SK-N-SH (cell line): Measurements from ENCODE around the gene CDH2. TPM values are rescaled to one million over a fixed set of nuclear protein-coding genes. Genes with fewer than 3 reads are reported as not detected.

ENCODE experiments used
- CTCF ChIA-PET: fragments of 300-600, 350-600 bp; formaldehyde crosslinking; extraction: SDS; loops from one replicate; lab custom pipeline; 2021; lab: Yijun Ruan, JAX
- POLR2A ChIA-PET: fragments of 350-600 bp; sonication (Branson Sonifier 250); formaldehyde crosslinking; extraction: SDS; loops from one replicate; lab custom pipeline; 2020; ENCODE audit warnings: antibody characterized with exemption, inconsistent platforms; lab: Yijun Ruan, JAX
- DNase-seq: peaks from one replicate; pipeline ENCODE4 v3.0.0; 2012
- H2AFZ ChIP-seq: fragments of 200-600 bp; sonication (generic); 2 replicates; pipeline ENCODE4 v1.8.1; 2016; ENCODE audit warnings: antibody characterized with exemption, mild to moderate bottlenecking, low read depth
- H3F3A ChIP-seq: fragments of 200-600 bp; sonication (generic); replicated peaks from 2 replicates; pipeline ENCODE3; 2016; ENCODE audit warnings: antibody characterized with exemption, mild to moderate bottlenecking; ENCODE audit not compliant: insufficient read depth
- H3K27ac ChIP-seq, 2 experiments: fragments of 200-500 bp in 1 of 2; fragments of 200-600 bp in 1 of 2; sonication (Bioruptor generic) in 1 of 2; sonication (generic), shearing (Covaris generic) in 1 of 2; 2 replicates each; pipeline versions ENCODE4 v1.5.1 to v1.6.1; 2014 to 2016; ENCODE audit warnings: low read depth in 2 of 2, inconsistent platforms in 1 of 2, low read length in 1 of 2, mild to moderate bottlenecking in 1 of 2, mixed read lengths in 1 of 2
- H3K27me3 ChIP-seq: fragments of 200-600 bp; sonication (generic), shearing (Covaris generic); 2 replicates; pipeline ENCODE4 v1.6.1; 2016; ENCODE audit warnings: mixed run types; ENCODE audit not compliant: insufficient read depth
- H3K36me3 ChIP-seq, 2 experiments: fragments of 200-500 bp in 1 of 2; fragments of 200-600 bp in 1 of 2; sonication (Bioruptor generic) in 1 of 2; sonication (generic) in 1 of 2; replicated peaks in 1 of 2; 2 replicates each; pipeline versions ENCODE3 to v1.5.1; 2014 to 2016; ENCODE audit warnings: low read length in 1 of 2, mild to moderate bottlenecking in 1 of 2; ENCODE audit not compliant: insufficient read depth in 2 of 2, control insufficient read depth in 1 of 2
- H3K4me1 ChIP-seq, 2 experiments: fragments of 200-500 bp in 1 of 2; fragments of 200-600 bp in 1 of 2; sonication (Bioruptor generic) in 1 of 2; sonication (generic), shearing (Covaris generic) in 1 of 2; 2 replicates each; pipeline versions ENCODE4 v1.5.1 to v1.6.1; 2014 to 2016; ENCODE audit warnings: low read depth in 1 of 2, low read length in 1 of 2, mixed run types in 1 of 2; ENCODE audit not compliant: insufficient read depth in 2 of 2, control insufficient read depth in 1 of 2
- H3K4me2 ChIP-seq: fragments of 200-600 bp; sonication (generic), shearing (Covaris generic); 2 replicates; pipeline ENCODE4 v1.6.1; 2017; ENCODE audit warnings: mixed run types
- H3K4me3 ChIP-seq, 2 experiments: fragments of 200-500 bp in 1 of 2; fragments of 200-600 bp in 1 of 2; sonication (Bioruptor generic) in 1 of 2; sonication (generic), shearing (Covaris generic) in 1 of 2; 2 replicates each; pipeline versions ENCODE4 v1.5.1 to v1.8.1; 2014 to 2016; ENCODE audit warnings: low read depth in 2 of 2, inconsistent platforms in 1 of 2, low read length in 1 of 2, mild to moderate bottlenecking in 1 of 2, mixed read lengths in 1 of 2, moderate library complexity in 1 of 2
- H3K79me2 ChIP-seq: fragments of 200-600 bp; sonication (generic); 2 replicates; pipeline ENCODE4 v1.8.1; 2017; ENCODE audit warnings: mild to moderate bottlenecking; ENCODE audit not compliant: insufficient read depth
- H3K9ac ChIP-seq: fragments of 200-600 bp; sonication (generic); 2 replicates; pipeline ENCODE4 v1.6.1; 2017; ENCODE audit warnings: mixed run types
- H3K9me2 ChIP-seq: fragments of 200-600 bp; sonication (generic); 2 replicates; pipeline ENCODE4 v1.6.1; 2017; ENCODE audit warnings: mixed run types
- H3K9me3 ChIP-seq: fragments of 200-600 bp; sonication (generic); 2 replicates; pipeline ENCODE4 v1.6.1; 2017; ENCODE audit warnings: mixed run types, mild to moderate bottlenecking, moderate library complexity
- H4K20me1 ChIP-seq: fragments of 200-600 bp; sonication (generic); 2 replicates; pipeline ENCODE4 v1.6.1; 2017; ENCODE audit warnings: mild to moderate bottlenecking, mixed run types; ENCODE audit not compliant: insufficient read depth
- CHD2 ChIP-seq: fragments of 150-350 bp; IDR thresholded peaks from 2 replicates; pipeline ENCODE4 v1.6.1; 2018; ENCODE audit warnings: low read length; ENCODE audit not compliant: partially characterized antibody
- FOSL2 ChIP-seq: IDR thresholded peaks from 2 replicates; pipeline ENCODE4 v1.4.0; 2012; ENCODE audit warnings: low read depth, mild to moderate bottlenecking, moderate library complexity, borderline replicate concordance
- FOXJ3 ChIP-seq: sonication (generic); formaldehyde crosslinking; IDR thresholded peaks from 2 replicates; pipeline ENCODE4 v1.5.1; 2020; ENCODE audit warnings: mild to moderate bottlenecking, missing genetic modification reagents
- FOXM1 ChIP-seq: IDR thresholded peaks from 2 replicates; pipeline ENCODE4 v1.4.0; 2012; ENCODE audit warnings: low read depth, mild to moderate bottlenecking
- GABPA ChIP-seq: IDR thresholded peaks from 2 replicates; pipeline ENCODE4 v1.4.0; 2012; ENCODE audit warnings: low read depth, mild to moderate bottlenecking
- JUND ChIP-seq: IDR thresholded peaks from 2 replicates; pipeline ENCODE4 v1.4.0; 2012
- NFIC ChIP-seq: IDR thresholded peaks from 2 replicates; pipeline ENCODE4 v1.4.0; 2012; ENCODE audit warnings: borderline replicate concordance
- POLR2AphosphoS5 ChIP-seq: IDR thresholded peaks from 2 replicates; pipeline ENCODE4 v1.6.1; 2012; ENCODE audit warnings: low read depth, low read length
- RCOR1 ChIP-seq: fragments of 150-350 bp; IDR thresholded peaks from 2 replicates; pipeline ENCODE4 v1.6.1; 2017; ENCODE audit warnings: antibody characterized with exemption, low read length
- RFX5 ChIP-seq: IDR thresholded peaks from 2 replicates; pipeline ENCODE4 v1.6.1; 2012; ENCODE audit warnings: mild to moderate bottlenecking, improper control_type of control experiment, low read length
- RXRA ChIP-seq: IDR thresholded peaks from 2 replicates; pipeline ENCODE4 v1.4.0; 2012; ENCODE audit warnings: low read depth, mild to moderate bottlenecking, borderline replicate concordance
- SIN3A ChIP-seq: IDR thresholded peaks from 2 replicates; pipeline ENCODE4 v1.6.1; 2012; ENCODE audit warnings: low read depth, mild to moderate bottlenecking, low read length, moderate library complexity, borderline replicate concordance
- TAF1 ChIP-seq: IDR thresholded peaks from 2 replicates; pipeline ENCODE4 v1.6.1; 2012; ENCODE audit warnings: low read depth, mild to moderate bottlenecking, low read length, moderate library complexity, borderline replicate concordance
- TCF12 ChIP-seq: IDR thresholded peaks from 2 replicates; pipeline ENCODE4 v1.4.0; 2012
- TEAD4 ChIP-seq: IDR thresholded peaks from 2 replicates; pipeline ENCODE4 v1.4.0; 2012; ENCODE audit warnings: mild to moderate bottlenecking, borderline replicate concordance; ENCODE audit not compliant: insufficient read depth
- WGBS: methylation state at CpG from one replicate; pipeline ENCODE4 v1.1.6; 2017; ENCODE audit warnings: low lambda C conversion rate; 5-methylcytosine and 5-hydroxymethylcytosine counted together
- polyA plus RNA-seq, 3 experiments: library from polyadenylated mRNA; depleted of rRNA; stranded (reverse); fragments of >200 nt; gene quantifications; 2 replicates each; pipeline ENCODE4 v1.2.3, GENCODE V29; 2012
- TF ChIP-seq, protein P1 (sequence below): IDR thresholded peaks from 2 replicates; pipeline ENCODE4; 2012
- TF ChIP-seq, protein P2 (sequence below): IDR thresholded peaks from 2 replicates; pipeline ENCODE4 v1.6.1; 2012; ENCODE audit warnings: mild to moderate bottlenecking, low read depth, low read length, moderate library complexity
- TF ChIP-seq, protein P3 (sequence below): IDR thresholded peaks from 2 replicates; pipeline ENCODE4 v1.4.0; 2012; ENCODE audit warnings: low read depth, borderline replicate concordance
- TF ChIP-seq, protein P4 (sequence below): IDR thresholded peaks from 2 replicates; pipeline ENCODE4 v1.4.0; 2012; ENCODE audit warnings: low read depth, borderline replicate concordance

CDH2 gene
- polyA plus RNA-seq, 1 of the 3 experiments (the other 2 are of a cell fraction), result 146 TPM

DNA sequence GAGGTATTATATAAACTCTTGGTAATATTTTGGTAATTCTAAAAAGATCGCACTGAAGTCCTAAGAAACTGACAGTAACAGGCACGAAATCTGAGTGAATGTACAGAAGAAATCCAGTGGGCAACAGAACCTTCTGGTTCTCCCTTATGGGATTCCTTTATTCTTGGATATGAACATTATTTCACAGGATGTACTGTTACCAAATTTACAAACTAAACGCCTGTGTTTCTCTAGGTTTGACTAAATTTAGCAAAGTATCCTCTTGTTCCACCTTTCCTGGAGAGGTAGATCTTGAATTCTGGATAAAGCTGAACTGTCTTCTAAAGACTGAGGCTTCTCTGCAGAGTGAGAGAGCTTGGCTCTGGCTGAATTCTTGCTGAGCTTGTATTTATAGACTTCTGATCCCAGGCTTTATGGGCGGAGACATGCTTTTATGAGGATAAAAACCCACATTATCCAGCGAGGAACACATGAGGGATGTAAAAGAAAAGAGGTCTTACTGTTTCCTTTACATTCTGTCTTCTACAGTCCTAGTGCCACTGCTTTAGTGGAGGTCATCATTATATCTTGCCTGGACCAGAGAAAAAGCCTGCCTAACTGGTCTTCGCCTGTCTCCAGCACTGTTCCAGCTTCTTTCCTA is 220.8 kb downstream of the CDH2 start:
- no peak for TF ChIP-seq CHD2
- no peak for TF ChIP-seq JUND
- TF ChIP-seq, protein P1, sequence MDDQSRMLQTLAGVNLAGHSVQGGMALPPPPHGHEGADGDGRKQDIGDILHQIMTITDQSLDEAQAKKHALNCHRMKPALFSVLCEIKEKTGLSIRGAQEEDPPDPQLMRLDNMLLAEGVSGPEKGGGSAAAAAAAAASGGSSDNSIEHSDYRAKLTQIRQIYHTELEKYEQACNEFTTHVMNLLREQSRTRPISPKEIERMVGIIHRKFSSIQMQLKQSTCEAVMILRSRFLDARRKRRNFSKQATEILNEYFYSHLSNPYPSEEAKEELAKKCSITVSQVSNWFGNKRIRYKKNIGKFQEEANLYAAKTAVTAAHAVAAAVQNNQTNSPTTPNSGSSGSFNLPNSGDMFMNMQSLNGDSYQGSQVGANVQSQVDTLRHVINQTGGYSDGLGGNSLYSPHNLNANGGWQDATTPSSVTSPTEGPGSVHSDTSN, result no peak
- no peak for TF ChIP-seq GABPA
- TF ChIP-seq TAF1, result no peak
- TF ChIP-seq FOXM1, result no peak
- TF ChIP-seq RXRA, result no peak
- TF ChIP-seq POLR2AphosphoS5, result no peak
- TF ChIP-seq TEAD4, result no peak
- TF ChIP-seq, protein P2, sequence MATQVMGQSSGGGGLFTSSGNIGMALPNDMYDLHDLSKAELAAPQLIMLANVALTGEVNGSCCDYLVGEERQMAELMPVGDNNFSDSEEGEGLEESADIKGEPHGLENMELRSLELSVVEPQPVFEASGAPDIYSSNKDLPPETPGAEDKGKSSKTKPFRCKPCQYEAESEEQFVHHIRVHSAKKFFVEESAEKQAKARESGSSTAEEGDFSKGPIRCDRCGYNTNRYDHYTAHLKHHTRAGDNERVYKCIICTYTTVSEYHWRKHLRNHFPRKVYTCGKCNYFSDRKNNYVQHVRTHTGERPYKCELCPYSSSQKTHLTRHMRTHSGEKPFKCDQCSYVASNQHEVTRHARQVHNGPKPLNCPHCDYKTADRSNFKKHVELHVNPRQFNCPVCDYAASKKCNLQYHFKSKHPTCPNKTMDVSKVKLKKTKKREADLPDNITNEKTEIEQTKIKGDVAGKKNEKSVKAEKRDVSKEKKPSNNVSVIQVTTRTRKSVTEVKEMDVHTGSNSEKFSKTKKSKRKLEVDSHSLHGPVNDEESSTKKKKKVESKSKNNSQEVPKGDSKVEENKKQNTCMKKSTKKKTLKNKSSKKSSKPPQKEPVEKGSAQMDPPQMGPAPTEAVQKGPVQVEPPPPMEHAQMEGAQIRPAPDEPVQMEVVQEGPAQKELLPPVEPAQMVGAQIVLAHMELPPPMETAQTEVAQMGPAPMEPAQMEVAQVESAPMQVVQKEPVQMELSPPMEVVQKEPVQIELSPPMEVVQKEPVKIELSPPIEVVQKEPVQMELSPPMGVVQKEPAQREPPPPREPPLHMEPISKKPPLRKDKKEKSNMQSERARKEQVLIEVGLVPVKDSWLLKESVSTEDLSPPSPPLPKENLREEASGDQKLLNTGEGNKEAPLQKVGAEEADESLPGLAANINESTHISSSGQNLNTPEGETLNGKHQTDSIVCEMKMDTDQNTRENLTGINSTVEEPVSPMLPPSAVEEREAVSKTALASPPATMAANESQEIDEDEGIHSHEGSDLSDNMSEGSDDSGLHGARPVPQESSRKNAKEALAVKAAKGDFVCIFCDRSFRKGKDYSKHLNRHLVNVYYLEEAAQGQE, result no peak
- no peak for TF ChIP-seq RFX5
- no peak for TF ChIP-seq NFIC
- TF ChIP-seq, protein P3, sequence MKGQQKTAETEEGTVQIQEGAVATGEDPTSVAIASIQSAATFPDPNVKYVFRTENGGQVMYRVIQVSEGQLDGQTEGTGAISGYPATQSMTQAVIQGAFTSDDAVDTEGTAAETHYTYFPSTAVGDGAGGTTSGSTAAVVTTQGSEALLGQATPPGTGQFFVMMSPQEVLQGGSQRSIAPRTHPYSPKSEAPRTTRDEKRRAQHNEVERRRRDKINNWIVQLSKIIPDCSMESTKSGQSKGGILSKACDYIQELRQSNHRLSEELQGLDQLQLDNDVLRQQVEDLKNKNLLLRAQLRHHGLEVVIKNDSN, result no peak
- no peak for TF ChIP-seq SIN3A
- no peak for TF ChIP-seq RCOR1
- TF ChIP-seq, protein P4, sequence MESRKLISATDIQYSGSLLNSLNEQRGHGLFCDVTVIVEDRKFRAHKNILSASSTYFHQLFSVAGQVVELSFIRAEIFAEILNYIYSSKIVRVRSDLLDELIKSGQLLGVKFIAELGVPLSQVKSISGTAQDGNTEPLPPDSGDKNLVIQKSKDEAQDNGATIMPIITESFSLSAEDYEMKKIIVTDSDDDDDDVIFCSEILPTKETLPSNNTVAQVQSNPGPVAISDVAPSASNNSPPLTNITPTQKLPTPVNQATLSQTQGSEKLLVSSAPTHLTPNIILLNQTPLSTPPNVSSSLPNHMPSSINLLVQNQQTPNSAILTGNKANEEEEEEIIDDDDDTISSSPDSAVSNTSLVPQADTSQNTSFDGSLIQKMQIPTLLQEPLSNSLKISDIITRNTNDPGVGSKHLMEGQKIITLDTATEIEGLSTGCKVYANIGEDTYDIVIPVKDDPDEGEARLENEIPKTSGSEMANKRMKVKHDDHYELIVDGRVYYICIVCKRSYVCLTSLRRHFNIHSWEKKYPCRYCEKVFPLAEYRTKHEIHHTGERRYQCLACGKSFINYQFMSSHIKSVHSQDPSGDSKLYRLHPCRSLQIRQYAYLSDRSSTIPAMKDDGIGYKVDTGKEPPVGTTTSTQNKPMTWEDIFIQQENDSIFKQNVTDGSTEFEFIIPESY, result no peak
- no peak for TF ChIP-seq FOXJ3
- no peak for TF ChIP-seq TCF12
- TF ChIP-seq FOSL2, result no peak
- CTCF ChIA-PET, result interaction anchor here (1.5 kb wide), 1 partner anchor 9 kb away, joined by 4 read pairs; no protein-coding TSS in a partner anchor

More for the DNA sequence above, 220.8 kb downstream of the CDH2 start:
- no peaks in the 10 kb centered on the region for H4K20me1 ChIP-seq
- H3K4me2 ChIP-seq, result no peak overlapping the region
- 91% methylated on average over 6 of the region's 6 CpGs for WGBS
- H3K27ac ChIP-seq, result no peak overlapping the region
- H3F3A ChIP-seq, result peaks cover 20% of the 10 kb centered on the region
- H3K4me1 ChIP-seq, result no peaks in the 10 kb centered on the region
- peaks cover 53 to 75% of the 10 kb centered on the region in 2 experiments for H3K36me3 ChIP-seq
- no peaks in the 10 kb centered on the region for H3K9me3 ChIP-seq
- POLR2A ChIA-PET, result no interaction called here
- H3K4me3 ChIP-seq, result no peak overlapping the region
- peaks cover 34% of the 10 kb centered on the region for H3K79me2 ChIP-seq
- no peak for DNase-seq
- H3K27me3 ChIP-seq, result no peaks in the 10 kb centered on the region
- H2AFZ ChIP-seq, result no peak overlapping the region
- H3K9me2 ChIP-seq, result no peaks in the 10 kb centered on the region
- H3K9ac ChIP-seq, result no peak overlapping the region
